Measurements from ENCODE around the gene ZNF785. TPM values are rescaled to one million over a fixed set of nuclear protein-coding genes. Genes with fewer than 3 reads are reported as not detected.

The ZNF785 gene
- total RNA-seq, 1 experiment from 2014 or later, result 5.4 TPM

DNA sequence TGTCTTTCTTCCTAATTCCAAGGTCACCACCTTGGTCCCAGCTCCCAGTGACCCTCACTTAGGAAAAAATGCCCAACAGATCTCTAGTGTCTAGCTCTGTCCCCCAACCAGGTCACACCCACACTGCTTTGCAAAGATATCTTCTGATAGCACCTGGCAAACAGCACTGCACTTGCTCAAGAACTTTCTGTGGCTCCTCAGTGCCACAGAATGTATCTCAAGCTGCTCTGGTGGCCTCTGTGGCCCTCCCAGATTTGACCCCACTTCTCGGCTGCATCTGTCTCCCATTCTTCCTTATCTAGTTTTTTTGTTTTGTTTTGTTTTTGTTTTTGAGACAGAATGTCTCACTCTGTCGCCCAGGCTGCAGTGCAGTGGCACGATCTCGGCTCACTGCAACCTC is 19.0 kb downstream of the ZNF785 start:
- DNase-seq (ENCODE audit: low read depth), result no peak

DNA sequence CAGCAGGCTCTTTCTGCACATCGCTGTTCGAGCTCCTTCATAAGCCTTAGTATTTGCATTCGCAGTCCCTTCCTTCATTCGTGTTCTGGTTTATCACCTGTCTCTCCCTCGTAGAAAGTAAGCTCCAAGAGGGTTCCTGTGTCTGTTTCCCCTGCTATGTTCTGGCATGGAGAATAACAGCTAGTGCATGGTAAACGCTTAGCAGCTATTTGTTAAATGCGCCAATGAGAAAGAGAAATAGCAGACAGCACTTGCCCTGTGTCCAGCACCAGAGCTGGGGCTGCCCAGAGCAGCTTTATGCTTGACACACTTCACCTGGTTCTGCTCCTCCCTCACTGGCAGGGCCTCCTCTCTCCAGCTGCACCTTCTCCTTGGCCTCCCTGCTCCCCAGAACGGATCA is 19.5 kb downstream of the ZNF785 start:
- no peak for DNase-seq (ENCODE audit: low read depth)

DNA sequence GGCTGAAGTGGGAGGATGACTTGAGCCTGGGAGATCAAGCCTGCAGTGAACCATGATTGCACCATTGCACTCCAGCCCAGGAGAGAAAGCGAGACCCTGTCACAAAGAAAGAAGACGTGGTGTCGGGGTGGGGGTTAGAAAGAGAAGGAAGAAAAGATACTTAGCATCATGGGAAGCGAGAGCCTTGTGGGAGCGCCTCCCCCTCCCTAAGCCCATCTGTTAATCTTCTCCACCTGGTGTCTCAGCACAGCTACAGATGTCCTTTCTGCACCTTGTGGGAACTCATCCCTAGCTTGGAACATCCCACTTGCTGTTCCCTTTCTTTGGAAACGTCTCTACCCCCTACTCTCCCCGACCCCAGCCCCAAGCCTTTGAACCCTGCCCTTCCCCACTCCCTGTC is 20.0 kb downstream of the ZNF785 start:
- no peak for DNase-seq (ENCODE audit: low read depth)

DNA sequence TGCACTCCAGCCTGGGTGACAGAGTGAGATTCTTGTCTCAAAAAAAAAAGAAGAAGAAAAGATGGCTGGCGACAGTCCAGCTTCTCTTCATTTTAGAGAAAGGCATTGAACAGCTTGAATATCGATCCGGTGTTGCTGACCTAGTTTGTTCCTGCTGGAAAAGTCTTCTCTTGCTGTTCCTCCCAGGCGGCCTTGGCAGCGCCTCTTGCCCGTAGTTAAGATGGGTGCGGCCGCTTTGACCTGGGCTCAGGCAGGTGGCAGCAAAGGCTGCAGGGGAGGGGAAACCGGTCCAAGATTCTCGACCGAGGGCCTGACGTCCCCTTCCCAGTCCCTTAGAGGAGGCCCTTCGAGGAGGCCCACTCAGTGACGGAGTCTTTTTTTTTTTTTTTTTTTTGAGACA is 23.5 kb downstream of the ZNF785 start:
- DNase-seq (ENCODE audit: low read depth), result no peak

DNA sequence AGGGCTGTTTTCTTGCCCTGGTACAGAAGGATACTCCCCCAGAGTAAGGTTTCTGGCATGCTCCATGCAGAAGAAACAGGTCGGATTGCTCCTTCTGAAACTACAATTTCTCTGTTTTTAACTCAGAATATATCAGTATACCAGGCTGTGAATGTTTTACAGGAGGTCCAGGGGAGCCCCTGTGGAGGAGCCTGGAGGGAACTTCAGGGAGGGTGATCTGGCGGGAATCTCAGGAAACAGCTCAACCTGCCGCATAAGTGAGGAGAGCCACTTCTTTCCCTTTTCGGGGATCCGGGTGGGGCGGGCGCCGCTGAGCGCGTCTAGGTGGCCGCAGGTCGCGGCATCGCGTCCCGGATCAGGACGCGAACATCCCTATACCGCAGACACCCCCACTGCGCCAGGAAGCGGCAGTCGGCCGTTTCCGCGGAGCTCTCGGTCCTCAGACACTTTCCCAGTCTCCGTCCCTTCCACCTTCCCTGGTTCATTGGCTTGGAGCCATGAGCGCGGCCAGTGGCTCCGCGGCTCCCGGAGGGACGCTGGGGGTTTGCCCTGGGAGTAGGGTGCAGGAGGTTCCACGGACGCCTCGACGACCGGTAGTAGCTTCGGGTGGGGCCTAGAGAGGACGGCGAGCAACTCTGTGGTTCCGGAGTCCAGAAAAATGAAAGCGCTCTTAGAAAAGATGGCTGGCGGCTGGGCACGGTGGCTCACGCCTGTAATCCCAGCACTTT is 24.2 kb downstream of the ZNF785 start:
- no peak for DNase-seq (ENCODE audit: low read depth)

DNA sequence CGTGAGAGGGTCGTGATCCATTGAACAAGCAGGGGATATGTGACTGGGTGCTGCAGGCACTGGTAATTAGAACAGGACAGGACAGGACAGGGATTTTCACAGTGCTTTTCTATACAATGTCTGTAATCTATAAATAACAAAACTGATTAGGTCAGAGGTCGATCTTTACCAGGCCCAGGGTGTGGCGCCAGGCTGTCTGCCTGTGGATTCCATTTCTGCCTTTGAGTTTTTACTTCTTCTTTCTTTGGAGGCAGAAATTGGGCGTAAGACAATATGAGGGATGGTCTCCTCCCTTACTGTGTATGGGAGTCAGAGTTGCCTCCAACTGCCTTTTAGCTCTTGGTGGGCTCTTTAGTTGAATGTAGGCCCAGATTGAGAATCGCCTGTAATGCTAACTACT is 25.8 kb downstream of the ZNF785 start:
- no peak for DNase-seq (ENCODE audit: low read depth)

DNA sequence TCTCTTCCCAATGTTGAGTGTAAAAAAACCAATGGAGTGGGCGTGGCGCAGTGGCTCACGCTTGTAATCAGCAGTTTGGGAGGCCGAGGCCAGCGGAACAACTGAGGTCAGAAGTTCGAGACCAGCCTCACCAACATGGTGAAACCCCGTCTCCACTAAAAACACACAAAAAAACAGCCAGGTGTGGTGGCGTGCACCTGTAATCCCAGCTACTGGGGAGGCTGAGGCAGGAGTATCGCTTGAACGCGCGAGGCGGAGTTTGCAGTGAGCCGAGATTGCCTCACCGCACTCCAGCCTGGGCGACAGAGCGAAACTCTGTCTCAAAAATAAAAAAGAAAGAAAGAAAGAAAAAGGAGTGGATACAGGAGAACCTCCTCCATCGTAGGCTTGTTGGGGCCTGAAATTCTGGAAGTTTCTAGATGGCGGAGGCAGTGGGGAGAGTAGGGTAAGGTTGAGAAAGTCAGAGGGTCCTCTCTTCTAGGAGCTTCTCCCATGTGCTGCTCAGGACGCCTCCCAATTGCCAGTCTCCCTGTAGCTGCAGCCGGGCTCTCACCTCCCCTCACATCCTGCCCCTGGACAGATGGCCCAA is 26.6 kb downstream of the ZNF785 start:
- no peak for DNase-seq (ENCODE audit: low read depth)

DNA sequence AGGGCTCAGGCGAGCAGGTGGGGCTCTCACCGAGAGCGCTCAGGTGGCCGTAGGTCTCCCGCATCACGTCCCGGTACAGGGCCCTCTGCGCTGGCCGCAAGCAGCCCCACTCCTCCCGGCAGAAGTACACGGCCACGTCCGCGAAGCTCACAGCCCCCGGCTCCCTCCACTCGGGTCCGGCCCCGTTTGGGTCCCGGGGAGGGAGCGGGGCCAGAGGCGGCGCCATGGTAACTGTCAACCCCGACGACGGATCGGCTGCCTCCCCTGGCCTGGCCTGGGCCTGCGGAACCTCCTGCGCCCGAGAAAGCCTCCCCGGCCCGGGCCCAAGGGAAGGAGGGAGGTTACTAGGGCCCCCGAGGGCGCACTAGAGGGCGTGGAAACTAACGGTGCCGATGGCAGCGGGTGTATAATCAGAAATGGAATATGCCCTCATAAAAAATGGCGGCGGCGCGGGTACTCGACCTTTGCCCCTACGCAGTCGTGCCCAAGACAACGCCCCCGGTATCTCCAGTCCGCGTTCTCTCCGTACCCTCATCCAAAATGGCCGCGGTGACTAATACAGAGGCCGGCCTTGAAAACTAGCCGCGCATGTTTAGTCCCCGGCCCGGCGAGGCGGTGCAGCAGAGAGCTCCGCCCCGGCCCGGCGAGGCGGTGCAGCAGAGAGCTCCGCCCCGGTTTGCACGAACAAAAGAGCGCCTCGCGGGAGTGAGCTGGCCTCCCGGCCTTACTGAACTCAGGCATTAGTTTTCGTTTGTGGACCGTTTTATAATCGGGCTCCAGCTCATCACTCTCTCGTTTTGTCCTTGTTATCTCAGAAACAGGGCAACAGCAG is 27.3 kb downstream of the ZNF785 start, which contains the start of gene ZNF764:
Gene ZNF764 (minus strand): TSS at position 418 of the 832 bp plus-strand sequence. CDS start 192 bp downstream, at position 226.
- DNase-seq (ENCODE audit: low read depth), result peak; percentile 98

DNA sequence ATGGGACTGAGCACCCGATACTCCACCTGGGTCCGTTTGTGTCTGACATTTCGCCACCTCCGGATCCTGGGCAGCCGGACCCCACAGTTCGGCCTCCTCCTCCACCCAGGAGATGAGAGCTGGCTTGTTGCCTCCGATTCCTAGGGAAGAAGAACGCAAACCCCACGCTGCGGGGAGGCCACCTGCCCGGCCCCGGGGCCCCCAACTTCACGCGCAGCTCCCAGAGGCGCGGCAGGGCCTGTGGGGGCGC is 27.9 kb downstream of the ZNF785 start:
- no peak for DNase-seq (ENCODE audit: low read depth)

DNA sequence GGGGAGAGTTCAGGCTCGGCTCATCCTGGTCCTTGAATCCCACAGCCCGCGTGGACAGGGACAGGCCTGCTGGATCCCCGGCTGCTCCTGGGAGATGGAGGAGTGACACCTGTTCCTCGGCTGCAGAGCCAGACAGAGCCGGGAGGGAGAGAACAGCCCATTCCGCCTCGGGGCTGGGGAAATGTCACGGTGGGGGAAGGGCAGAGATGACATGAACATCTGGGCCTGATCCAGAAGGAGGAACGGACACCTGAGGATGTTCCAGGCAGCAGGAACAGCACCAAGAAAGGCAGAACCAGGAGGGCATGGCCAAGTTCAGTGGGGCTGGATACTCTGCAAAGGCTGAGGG is 29.4 kb downstream of the ZNF785 start:
- no peak for DNase-seq (ENCODE audit: low read depth)

DNA sequence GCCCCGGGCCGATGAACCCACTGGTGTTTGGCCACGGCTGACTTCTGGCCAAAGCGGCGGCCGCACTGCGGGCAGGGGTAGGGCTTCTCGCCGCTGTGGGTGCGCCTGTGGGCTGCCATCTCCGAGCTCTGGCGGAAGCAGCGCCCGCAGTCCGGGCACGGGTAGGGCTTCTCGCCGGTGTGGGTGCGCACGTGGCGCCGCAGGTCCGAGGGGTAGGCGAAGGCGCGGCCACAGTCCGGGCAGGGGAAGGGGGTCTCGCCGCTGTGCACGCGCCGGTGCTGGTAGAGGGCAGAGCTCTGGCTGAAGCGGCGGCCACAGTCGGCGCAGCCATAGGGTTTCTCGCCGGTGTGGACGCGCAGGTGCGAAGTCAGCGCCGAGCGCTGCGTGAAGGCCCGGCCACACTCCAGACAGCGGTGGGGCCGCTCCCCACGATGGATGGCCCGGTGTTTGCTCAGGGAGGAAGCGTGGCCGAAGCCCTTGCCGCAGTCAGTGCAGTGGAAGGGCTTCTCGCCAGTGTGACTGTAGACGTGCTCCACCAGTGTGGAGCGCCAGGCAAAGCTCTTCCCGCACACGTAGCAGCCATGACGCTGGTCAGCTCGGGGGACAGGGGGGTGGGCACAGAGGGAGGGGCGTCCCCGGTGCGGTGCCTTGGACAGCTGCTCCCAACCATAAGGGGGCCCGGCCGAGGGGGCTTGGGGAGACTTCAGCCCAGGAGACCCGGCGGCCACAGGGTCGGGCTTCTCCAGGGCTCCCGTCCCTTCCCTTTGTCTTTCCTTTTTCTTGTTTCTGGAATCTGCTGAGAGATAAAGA is 30.0 kb downstream of the ZNF785 start:
- DNase-seq (ENCODE audit: low read depth), result no peak

DNA sequence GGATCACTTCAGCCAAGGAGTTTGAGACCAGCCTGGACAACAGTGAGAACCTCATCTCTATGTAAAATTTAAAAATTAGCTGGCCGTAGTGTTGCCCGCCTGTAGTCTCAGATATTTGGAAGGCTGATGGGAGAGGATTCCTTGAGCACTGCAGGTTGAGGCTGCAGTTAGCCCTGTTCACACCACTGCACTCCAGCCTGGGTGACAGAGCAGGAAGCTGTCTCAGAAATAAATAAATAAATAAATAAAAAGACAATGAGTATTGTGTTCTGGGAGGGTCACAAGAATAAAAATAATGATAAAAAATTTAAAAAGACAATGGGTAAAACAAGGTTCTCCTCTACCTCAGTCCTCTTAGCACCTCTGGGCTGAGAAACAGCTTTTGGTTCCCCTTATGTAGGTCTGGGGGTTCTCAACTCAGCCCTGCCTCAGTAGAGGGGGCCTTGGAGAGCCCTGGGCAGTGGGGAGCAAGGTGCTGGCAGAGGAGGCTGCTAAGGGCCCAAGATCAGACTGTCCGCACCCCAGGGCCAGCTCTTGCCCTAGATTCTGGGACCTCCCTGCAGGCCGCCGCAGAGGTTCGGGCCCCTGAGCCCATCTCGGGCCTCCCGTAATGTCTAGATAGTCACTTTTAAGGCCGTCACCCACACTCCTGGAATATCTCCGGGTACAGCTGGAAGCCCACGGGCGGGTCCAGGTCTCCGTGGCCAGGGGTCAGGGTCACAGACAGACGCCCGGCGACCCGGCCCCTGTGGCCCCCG is 30.8 kb downstream of the ZNF785 start:
- DNase-seq (ENCODE audit: low read depth), result no peak

DNA sequence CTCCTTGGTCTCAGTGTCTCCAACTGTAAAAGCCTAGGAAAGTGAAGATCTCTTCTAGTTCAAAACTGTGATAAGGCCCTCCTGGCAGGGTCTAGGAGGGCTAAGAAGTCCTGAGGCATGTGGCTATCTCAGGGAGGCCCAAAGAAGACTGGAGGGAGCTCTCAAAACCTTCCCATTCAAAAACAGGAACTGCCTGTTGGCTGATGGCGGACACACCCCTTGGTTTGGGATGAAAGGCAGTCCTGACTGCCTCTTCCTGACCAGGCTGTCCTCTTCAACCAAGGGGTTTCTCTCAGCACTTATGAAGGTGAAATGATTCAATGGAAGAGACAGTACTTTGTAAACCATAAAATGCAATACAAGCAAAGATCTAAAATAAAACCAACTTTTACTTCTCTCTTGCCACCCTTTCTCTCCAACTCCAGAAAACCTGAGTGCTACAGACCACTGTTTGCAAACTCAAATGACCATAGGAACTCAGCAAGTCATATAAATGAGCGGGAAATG is 32.1 kb downstream of the ZNF785 start:
- DNase-seq (ENCODE audit: low read depth), result no peak

DNA sequence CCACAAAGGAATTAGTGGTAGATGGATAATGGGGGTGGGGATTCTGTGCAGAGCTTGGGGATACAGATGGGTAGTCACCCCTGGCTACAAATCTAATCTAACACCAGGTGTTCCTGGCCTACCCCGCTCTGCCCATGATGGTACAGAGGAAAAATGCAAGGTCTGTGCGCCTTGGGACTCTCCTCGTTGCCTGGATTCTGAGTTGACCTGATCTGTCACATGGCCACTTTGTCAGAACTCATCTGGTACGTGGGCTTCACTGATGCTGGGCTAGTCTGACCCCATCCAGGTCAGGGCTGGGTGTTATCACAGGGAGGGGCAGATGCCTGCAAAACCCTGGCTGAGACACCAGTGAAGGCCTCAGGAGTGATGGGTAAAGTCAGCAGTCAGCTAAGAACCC is 32.5 kb downstream of the ZNF785 start:
- no peak for DNase-seq (ENCODE audit: low read depth)

DNA sequence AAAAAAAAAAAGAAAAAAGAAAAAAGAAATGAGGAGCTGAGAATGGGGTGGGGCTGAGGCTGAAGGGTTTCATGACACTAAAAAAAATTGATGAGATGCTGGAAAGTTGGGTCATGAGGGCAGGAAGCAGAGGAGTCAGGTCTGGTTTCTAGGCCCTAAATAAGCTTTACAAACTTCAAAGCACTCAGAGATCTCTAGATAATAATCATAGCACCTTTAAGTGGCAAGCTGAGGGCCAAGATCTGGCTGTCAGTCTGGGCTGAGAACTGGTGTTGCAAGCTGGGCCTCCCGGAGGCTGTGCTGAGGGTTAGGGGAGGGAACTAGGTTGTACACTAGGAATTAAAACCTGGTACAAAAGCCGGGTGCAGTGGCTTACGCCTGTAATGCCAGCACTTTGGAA is 33.7 kb downstream of the ZNF785 start:
- no peak for DNase-seq (ENCODE audit: low read depth)

DNA sequence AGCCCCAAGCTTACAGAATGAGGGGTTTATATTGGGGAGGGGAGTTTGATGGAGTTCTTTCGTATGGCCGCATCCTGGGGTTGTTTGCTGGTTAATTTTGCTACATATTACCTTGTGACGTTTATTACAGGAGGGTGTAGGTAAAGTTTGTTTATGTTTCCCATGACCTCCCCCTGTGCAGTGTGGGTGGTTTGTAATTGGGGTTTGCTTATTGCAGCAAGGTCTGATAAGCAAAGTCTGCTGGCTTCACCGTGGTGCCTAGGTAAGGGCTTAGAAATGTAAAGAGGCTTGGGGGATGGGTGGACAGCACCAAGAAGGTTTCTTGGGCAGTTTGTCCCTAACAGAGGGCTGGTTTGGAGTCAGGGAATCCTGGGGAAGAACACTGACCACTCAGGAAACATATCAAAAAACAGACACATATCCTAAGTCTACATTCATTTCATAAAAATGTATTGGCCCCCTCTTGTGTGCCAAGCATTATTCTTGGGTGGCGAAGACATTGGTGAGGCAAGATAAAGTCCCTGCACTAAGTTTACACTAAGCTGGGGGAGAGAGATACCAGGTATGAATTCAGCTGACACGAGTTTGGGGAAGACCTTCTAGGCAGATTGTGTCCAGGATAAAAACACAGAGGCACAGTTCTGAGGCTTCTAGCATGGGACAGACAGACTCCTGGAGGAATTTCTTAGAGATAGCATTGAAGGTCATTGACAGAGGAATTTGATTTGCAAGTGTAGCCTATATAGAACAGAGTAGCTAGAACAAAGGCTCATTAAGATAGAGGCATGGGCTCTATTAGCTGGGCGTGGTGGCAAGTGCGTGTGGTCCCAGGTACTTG is 36.9 kb downstream of the ZNF785 start:
- no peak for DNase-seq (ENCODE audit: low read depth)

DNA sequence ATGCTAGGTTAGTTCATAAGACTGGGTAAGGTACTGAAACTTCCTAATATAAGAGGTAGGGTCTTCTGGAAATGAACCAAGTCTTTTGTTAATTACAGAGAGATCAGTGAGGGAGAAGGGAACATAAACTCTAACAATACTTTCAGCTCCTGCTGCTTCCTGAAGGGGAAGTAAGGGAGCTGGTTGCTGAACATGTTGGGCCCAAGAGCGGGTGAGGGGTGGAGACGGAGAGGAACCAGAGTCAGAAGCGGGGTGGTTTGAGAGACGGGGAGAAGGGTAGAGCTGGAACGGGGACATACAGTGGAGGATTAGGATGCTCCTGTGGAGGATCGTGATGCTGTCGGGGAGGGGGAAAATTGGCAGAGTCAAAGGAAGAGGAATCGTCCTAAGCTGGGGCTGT is 39.4 kb downstream of the ZNF785 start:
- no peak for DNase-seq (ENCODE audit: low read depth)

DNA sequence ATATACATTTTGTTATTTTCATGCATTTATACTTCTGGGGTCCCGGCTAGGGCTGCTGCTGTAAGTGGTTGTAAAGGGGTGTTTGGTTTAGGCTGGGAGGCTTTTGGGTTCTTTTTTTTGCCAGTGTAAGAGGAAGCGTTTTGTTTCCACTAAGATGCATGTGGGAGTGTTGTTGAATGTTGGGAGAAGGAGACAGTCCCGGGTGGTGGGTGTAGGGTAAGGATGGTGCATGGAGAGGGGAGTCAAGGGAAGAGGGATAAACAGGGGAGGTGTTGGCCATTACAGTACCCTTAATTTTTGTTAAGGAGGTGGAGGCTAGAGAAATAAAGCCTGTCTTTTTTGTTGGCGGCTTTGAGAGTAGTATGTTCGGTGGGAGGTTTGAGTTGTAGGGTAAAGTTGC is 42.4 kb downstream of the ZNF785 start:
- no peak for DNase-seq (ENCODE audit: low read depth)

DNA sequence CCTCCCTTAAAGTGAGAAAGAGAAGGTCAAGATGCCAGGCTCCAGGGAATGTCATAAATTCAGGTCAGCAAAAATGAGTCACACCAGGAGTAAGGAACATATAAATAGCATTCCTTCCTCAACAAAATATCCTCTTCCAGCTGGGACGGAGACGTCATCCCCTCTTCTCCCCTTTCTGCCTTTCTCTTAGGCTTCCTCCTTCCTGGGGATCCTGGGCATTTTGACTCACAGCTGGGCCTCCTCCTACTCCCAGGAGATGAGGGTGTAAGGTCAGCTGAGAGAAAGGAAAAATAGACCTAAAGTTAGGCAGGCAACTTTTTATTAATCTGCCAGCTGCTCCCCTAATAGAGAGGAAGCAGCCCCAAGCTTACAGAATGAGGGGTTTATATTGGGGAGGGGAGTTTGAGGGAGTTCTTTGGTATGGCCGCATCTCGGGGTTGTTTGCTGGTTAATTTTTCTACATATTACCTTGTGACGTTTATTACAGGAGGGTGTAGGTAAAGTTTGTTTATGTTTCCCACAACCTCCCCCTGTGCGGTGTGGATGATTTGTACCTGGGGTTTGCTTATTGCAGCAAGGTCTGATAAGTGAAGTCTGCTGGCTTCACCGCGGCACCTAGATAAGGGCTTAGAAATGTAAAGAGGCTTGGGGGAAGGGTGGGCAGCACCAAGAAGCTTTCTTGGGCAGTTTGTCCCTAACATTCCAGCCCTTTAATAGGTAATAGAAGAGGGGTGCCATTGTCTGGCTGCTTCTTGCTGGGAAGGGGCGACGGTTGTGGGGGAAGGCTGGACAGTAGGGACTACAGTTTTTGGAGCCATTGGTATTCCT is 43.8 kb downstream of the ZNF785 start:
- DNase-seq (ENCODE audit: low read depth), result peak; percentile 68

All from HT1080 (cell line).